Caco-2 (cell line): ENCODE data around the gene KIDINS220. TPM values are rescaled to one million over a fixed set of nuclear protein-coding genes. Genes with fewer than 3 reads are reported as not detected.

Experiments
- BruUV-seq: library from RNA; stranded (reverse); fragments of 400-500 nt; replicated peaks from 2 replicates; lab custom pipeline; 2021; lab: Mats Ljungman, UMichigan
- CTCF ChIA-PET: fragments of 300-600 bp; sonication (Branson Sonifier 250); formaldehyde crosslinking; loops from one replicate; lab custom pipeline; 2022; ENCODE audit warnings: antibody characterized with exemption; lab: Charles Lee
- POLR2A ChIA-PET: fragments of 300-600 bp; sonication (Branson Sonifier 250); formaldehyde crosslinking; loops from one replicate; lab custom pipeline; 2022; ENCODE audit warnings: antibody characterized with exemption; lab: Charles Lee
- DNase-seq, 2 experiments: peaks; one replicate each; pipeline versions ENCODE4 v3.0.0 to v3.0.0-alpha.2; 2020 to 2022
- H3K27me3 ChIP-seq: replicated peaks from 2 replicates; pipeline ENCODE4 v1.6.0; 2011; ENCODE audit warnings: low read length; ENCODE audit not compliant: control insufficient read depth, insufficient read depth
- H3K36me3 ChIP-seq: 2 replicates; pipeline ENCODE4 v1.5.1; 2011; ENCODE audit warnings: low read length; ENCODE audit not compliant: control insufficient read depth, insufficient read depth
- H3K4me1 ChIP-seq: fragments of 250-450 bp; sonication (Bioruptor Pico); 2 replicates; pipeline ENCODE4 v1.5.1; 2020; ENCODE audit warnings: mild to moderate bottlenecking
- H3K4me3 ChIP-seq: 2 replicates; pipeline ENCODE4 v1.5.1; 2011; ENCODE audit warnings: low read depth, mild to moderate bottlenecking, control low read depth, low read length
- H3K9me3 ChIP-seq: fragments of 250-450 bp; sonication (Bioruptor Pico); 2 replicates; pipeline ENCODE4 v1.5.1; 2020; ENCODE audit warnings: mild to moderate bottlenecking, moderate library complexity
- H3K27ac Mint-ChIP-seq: one replicate; pipeline ENCODE4 v1.8.0; 2022; ENCODE audit warnings: mixed read lengths; ENCODE audit not compliant: unreplicated experiment
- H3K27me3 Mint-ChIP-seq: one replicate; pipeline ENCODE4 v1.8.0; 2022; ENCODE audit warnings: mixed read lengths; ENCODE audit not compliant: insufficient read depth, unreplicated experiment
- H3K36me3 Mint-ChIP-seq: one replicate; pipeline ENCODE4 v1.8.0; 2022; ENCODE audit warnings: mild to moderate bottlenecking, mixed read lengths; ENCODE audit not compliant: insufficient read depth, unreplicated experiment
- H3K4me1 Mint-ChIP-seq: one replicate; pipeline ENCODE4 v1.8.0; 2022; ENCODE audit warnings: low read depth, mixed read lengths; ENCODE audit not compliant: unreplicated experiment
- H3K4me3 Mint-ChIP-seq: one replicate; pipeline ENCODE4 v1.8.0; 2022; ENCODE audit warnings: mild to moderate bottlenecking, moderate library complexity, mixed read lengths; ENCODE audit not compliant: unreplicated experiment
- H3K9me3 Mint-ChIP-seq: one replicate; pipeline ENCODE4 v1.8.0; 2022; ENCODE audit warnings: mixed read lengths; ENCODE audit not compliant: unreplicated experiment
- CTCF ChIP-seq, 2 experiments: fragments of 200-600 bp in 1 of 2; IDR thresholded peaks; 1 replicate in 1 of 2; 2 replicates in 1 of 2; pipeline versions ENCODE4 v1.5.1 to v1.8.0; 2011 to 2022; ENCODE audit warnings: antibody characterized with exemption in 1 of 2, control low read depth in 1 of 2, inconsistent platforms in 1 of 2, low read depth in 1 of 2, low read length in 1 of 2, mild to moderate bottlenecking in 1 of 2, moderate library complexity in 1 of 2; ENCODE audit not compliant: insufficient read depth in 1 of 2, severe bottlenecking in 1 of 2, unreplicated experiment in 1 of 2
- intact Hi-C: fragments of 100-400 bp; cut with micrococcal nuclease; formaldehyde crosslinking; loops from one replicate; pipeline ENCODE4 v1.10.0; 2022; ENCODE audit not compliant: unreplicated experiment
- total RNA-seq: library from RNA; stranded (reverse); gene quantifications from 2 replicates; pipeline ENCODE4 v1.2.3, GENCODE V29; 2022

Gene KIDINS220
- total RNA-seq, 1 experiment from 2014 or later: 32.8 TPM

- H3K4me3 Mint-ChIP-seq: peak overlapping the region; percentile 47
- BruUV-seq: no TSS peak
- CTCF ChIA-PET: interaction anchor here (1.6 kb wide), 1 partner anchor 58 kb away, joined by 8 read pairs; no protein-coding TSS in a partner anchor
- H3K4me1 Mint-ChIP-seq: no peaks in the 10 kb centered on the region
- DNase-seq: peak; percentile 68 to 92
- TF ChIP-seq CTCF (IDR thresholded peaks at IDR 0.05; ENCODE audit: insufficient read depth in 1 of 2, low read depth in 1 of 2, low read length in 1 of 2, severe bottlenecking in 1 of 2, unreplicated experiment in 1 of 2): peak; percentile 69 to 99
- Histone ChIP-seq H3K36me3 (no peaks in the 10 kb centered on the region; the same call in 1 of the 2 replicates), H3K4me1 (no peaks in the 10 kb centered on the region; the same call in 1 of the 2 replicates), H3K9me3 (no peaks in the 10 kb centered on the region), H3K27me3 (no peaks in the 10 kb centered on the region), H3K4me3 (peak overlapping the region; percentile 69)
- peaks cover 39% of the 10 kb centered on the region for H3K36me3 Mint-ChIP-seq
- peaks cover 12% of the 10 kb centered on the region for H3K9me3 Mint-ChIP-seq
- POLR2A ChIA-PET: interaction anchor here (0.8 kb wide), 1 partner anchor 160 kb away, joined by 15 read pairs; no protein-coding TSS in a partner anchor
- no peak overlapping the region for H3K27ac Mint-ChIP-seq
- no peaks in the 10 kb centered on the region for H3K27me3 Mint-ChIP-seq
- intact Hi-C loops: loop anchor here (1.0 to 10.0 kb wide), 7 partner anchors 59 to 1001 kb away; no protein-coding TSS in a partner anchor
These were observed 151.6 kb downstream of the KIDINS220 start for GRCh38 chr2:8685697-8686358.

- TF ChIP-seq CTCF (IDR thresholded peaks at IDR 0.05; ENCODE audit: insufficient read depth in 1 of 2, low read depth in 1 of 2, low read length in 1 of 2, severe bottlenecking in 1 of 2, unreplicated experiment in 1 of 2): no peak
- ChIA-PET POLR2A (interaction anchor here (0.8 to 1.2 kb wide), 3 partner anchors 49 to 159 kb away, joined by 3 to 15 read pairs (median 4); no protein-coding TSS in a partner anchor), CTCF (interaction anchor here (1.2 to 1.6 kb wide), 3 partner anchors 58 to 159 kb away, joined by 4 to 11 read pairs (median 8); no protein-coding TSS in a partner anchor)
- intact Hi-C loops: loop anchor here (1.0 to 10.0 kb wide), 8 partner anchors 58 to 1000 kb away; no protein-coding TSS in a partner anchor
- BruUV-seq: no TSS peak
- no peaks in the 10 kb centered on the region; the same call in 1 of the 2 replicates for H3K36me3 ChIP-seq
- Mint-ChIP-seq H3K9me3 (peaks cover 12% of the 10 kb centered on the region), H3K27me3 (no peaks in the 10 kb centered on the region), H3K36me3 (peaks cover 43% of the 10 kb centered on the region), H3K27ac (peak overlapping the region; percentile 75), H3K4me1 (no peaks in the 10 kb centered on the region), H3K4me3 (peak overlapping the region; percentile 83)
- DNase-seq: peak; percentile 85 to 91
- H3K4me1 ChIP-seq: peaks cover under 1% of the 10 kb centered on the region; the same call in 1 of the 2 replicates
- H3K4me3 ChIP-seq: peak overlapping the region; percentile 69
- no peaks in the 10 kb centered on the region for H3K27me3 ChIP-seq
- no peaks in the 10 kb centered on the region for H3K9me3 ChIP-seq
These were observed 152.3 kb downstream of the KIDINS220 start for GRCh38 chr2:8684878-8685696.

GRCh38 chr2:8684540-8684877, 152.9 kb downstream of the KIDINS220 start:
- Mint-ChIP-seq H3K4me3 (peak overlapping the region; percentile 83), H3K9me3 (peaks cover 12% of the 10 kb centered on the region), H3K27me3 (no peaks in the 10 kb centered on the region), H3K36me3 (peaks cover 48% of the 10 kb centered on the region), H3K27ac (peak overlapping the region; percentile 75), H3K4me1 (peaks cover 5% of the 10 kb centered on the region)
- no TSS peak for BruUV-seq
- intact Hi-C loops: loop anchor here (2.0 to 10.0 kb wide), 5 partner anchors 228 to 1000 kb away; no protein-coding TSS in a partner anchor
- TF ChIP-seq CTCF (IDR thresholded peaks at IDR 0.05; ENCODE audit: insufficient read depth in 1 of 2, low read depth in 1 of 2, low read length in 1 of 2, severe bottlenecking in 1 of 2, unreplicated experiment in 1 of 2): no peak
- Histone ChIP-seq H3K9me3 (no peaks in the 10 kb centered on the region), H3K27me3 (no peaks in the 10 kb centered on the region), H3K4me3 (peak overlapping the region; percentile 69), H3K36me3 (no peaks in the 10 kb centered on the region; the same call in 1 of the 2 replicates), H3K4me1 (peaks cover 7% of the 10 kb centered on the region)
- peak in 1 of 2 experiments; percentile 60 for DNase-seq
- ChIA-PET POLR2A (interaction anchor here (0.6 to 1.2 kb wide), 3 partner anchors 48 to 1045 kb away, joined by 3 to 4 read pairs (median 3); no protein-coding TSS in a partner anchor), CTCF (interaction anchor here (0.6 to 1.6 kb wide), 7 partner anchors 43 to 1257 kb away, joined by 3 to 11 read pairs (median 3); no protein-coding TSS in a partner anchor)
